Astrocyte (in vitro differentiated cells and primary cell): ENCODE data around the gene TMPRSS6. TPM values are rescaled to one million over a fixed set of nuclear protein-coding genes. Genes with fewer than 3 reads are reported as not detected.

Experiments
- DNase-seq: peaks from one replicate; pipeline ENCODE4 v3.0.0-alpha.2; 2010; ENCODE audit warnings: low read depth
- FAIRE-seq: peaks from 2 replicates; lab custom pipeline; 2011; peaks lifted over from hg19 to GRCh38; lab: Jason Lieb, UNC
- H2AFZ ChIP-seq: 2 replicates; pipeline ENCODE4 v1.6.0; 2012; ENCODE audit warnings: low read depth, low read length, inconsistent platforms
- H3K27ac ChIP-seq: 2 replicates; pipeline ENCODE4 v1.5.1; 2011; ENCODE audit warnings: low read depth, low read length, inconsistent platforms
- H3K27me3 ChIP-seq: 2 replicates; pipeline ENCODE4 v1.6.0; 2011; ENCODE audit warnings: low read length, inconsistent platforms; ENCODE audit not compliant: insufficient read depth
- H3K36me3 ChIP-seq: 2 replicates; pipeline ENCODE4 v1.5.1; 2011; ENCODE audit warnings: low read length, inconsistent platforms; ENCODE audit not compliant: insufficient read depth
- H3K4me1 ChIP-seq: 2 replicates; pipeline ENCODE4 v1.5.1; 2011; ENCODE audit warnings: low read length, inconsistent platforms; ENCODE audit not compliant: insufficient read depth
- H3K4me2 ChIP-seq: 2 replicates; pipeline ENCODE4 v1.6.0; 2012; ENCODE audit warnings: low read length, inconsistent platforms
- H3K4me3 ChIP-seq: 2 replicates; pipeline ENCODE4 v1.5.1; 2011; ENCODE audit warnings: low read depth, mild to moderate bottlenecking, low read length, inconsistent platforms; ENCODE audit not compliant: insufficient read depth
- H3K79me2 ChIP-seq: 2 replicates; pipeline ENCODE4 v1.6.0; 2012; ENCODE audit warnings: mild to moderate bottlenecking, low read length, inconsistent platforms; ENCODE audit not compliant: insufficient read depth
- H3K9ac ChIP-seq: 2 replicates; pipeline ENCODE4 v1.6.0; 2012; ENCODE audit warnings: mild to moderate bottlenecking, low read length, inconsistent platforms
- H3K9me3 ChIP-seq: 2 replicates; pipeline ENCODE4 v1.5.1; 2012; ENCODE audit warnings: low read depth, mild to moderate bottlenecking, low read length, inconsistent platforms; ENCODE audit not compliant: insufficient read depth
- H4K20me1 ChIP-seq: 2 replicates; pipeline ENCODE4 v1.6.0; 2012; ENCODE audit warnings: low read length, inconsistent platforms; ENCODE audit not compliant: insufficient read depth
- H3K27ac Mint-ChIP-seq: one replicate; pipeline ENCODE4 v1.8.0; 2021; ENCODE audit warnings: mild to moderate bottlenecking, mixed read lengths; ENCODE audit not compliant: unreplicated experiment
- H3K27me3 Mint-ChIP-seq: one replicate; pipeline ENCODE4 v1.8.0; 2021; ENCODE audit warnings: low read depth, mixed read lengths; ENCODE audit not compliant: unreplicated experiment
- H3K36me3 Mint-ChIP-seq: one replicate; pipeline ENCODE4 v1.8.0; 2021; ENCODE audit warnings: low read depth, mixed read lengths; ENCODE audit not compliant: unreplicated experiment
- H3K4me1 Mint-ChIP-seq: one replicate; pipeline ENCODE4 v1.8.0; 2021; ENCODE audit warnings: low read depth, mixed read lengths; ENCODE audit not compliant: unreplicated experiment
- H3K4me3 Mint-ChIP-seq: one replicate; pipeline ENCODE4 v1.8.0; 2021; ENCODE audit warnings: mild to moderate bottlenecking, moderate library complexity, mixed read lengths; ENCODE audit not compliant: unreplicated experiment
- H3K9me3 Mint-ChIP-seq: one replicate; pipeline ENCODE4 v1.8.0; 2021; ENCODE audit warnings: mild to moderate bottlenecking, mixed read lengths; ENCODE audit not compliant: unreplicated experiment
- CTCF ChIP-seq: IDR thresholded peaks from 2 replicates; pipeline ENCODE4 v1.5.1; 2011; ENCODE audit warnings: low read depth, mild to moderate bottlenecking, inconsistent platforms, low read length, moderate library complexity; ENCODE audit not compliant: insufficient read depth
- EZH2 ChIP-seq: IDR thresholded peaks from 2 replicates; pipeline ENCODE4 v1.6.1; 2012; ENCODE audit warnings: mild to moderate bottlenecking, low read length, inconsistent platforms; ENCODE audit not compliant: insufficient read depth
- total RNA-seq: library from RNA; stranded (reverse); gene quantifications from 2 replicates; pipeline ENCODE4 v1.2.1, GENCODE V29; 2021

TMPRSS6 gene
- total RNA-seq, 1 donor from 2014 or later = not detected

- no peak for TF ChIP-seq CTCF
- TF ChIP-seq EZH2 = no peak
- H3K4me3 Mint-ChIP-seq = peak overlapping the region; percentile 82
- H2AFZ ChIP-seq = no peak overlapping the region
- H3K27ac ChIP-seq = no peak overlapping the region
- peaks cover 3% of the 10 kb centered on the region for H3K36me3 ChIP-seq
- no peak for DNase-seq
- no peak overlapping the region for H3K4me3 ChIP-seq
- H3K27me3 ChIP-seq = no peaks in the 10 kb centered on the region
- peaks cover 23% of the 10 kb centered on the region for H4K20me1 ChIP-seq
- peaks cover 9% of the 10 kb centered on the region for H3K36me3 Mint-ChIP-seq
- H3K4me1 ChIP-seq = peaks cover 5% of the 10 kb centered on the region
- H3K4me2 ChIP-seq = peak overlapping the region; percentile 98
- peaks cover 4% of the 10 kb centered on the region for H3K27me3 Mint-ChIP-seq
- H3K9ac ChIP-seq = no peak overlapping the region
- no peaks in the 10 kb centered on the region for H3K9me3 ChIP-seq
- H3K79me2 ChIP-seq = peaks cover 8% of the 10 kb centered on the region
- FAIRE-seq = no peak
- no peak overlapping the region for H3K27ac Mint-ChIP-seq
- no peaks in the 10 kb centered on the region for H3K9me3 Mint-ChIP-seq
- H3K4me1 Mint-ChIP-seq = peaks cover 4% of the 10 kb centered on the region
These were observed 58.6 kb downstream of the TMPRSS6 start for GRCh38 chr22:37050913-37051312.

- FAIRE-seq (no peak), DNase-seq (no peak)
- no peaks in the 10 kb centered on the region for H3K27me3 ChIP-seq
- Mint-ChIP-seq H3K27ac (no peak overlapping the region), H3K27me3 (no peaks in the 10 kb centered on the region), H3K4me1 (peaks cover 4% of the 10 kb centered on the region), H3K36me3 (peaks cover 2% of the 10 kb centered on the region), H3K9me3 (no peaks in the 10 kb centered on the region), H3K4me3 (no peak overlapping the region)
- no peak for TF ChIP-seq EZH2
- TF ChIP-seq CTCF = no peak
- H3K27ac ChIP-seq = no peak overlapping the region
- peaks cover 5% of the 10 kb centered on the region for H3K4me1 ChIP-seq
- H3K36me3 ChIP-seq = no peaks in the 10 kb centered on the region
- peaks cover 8% of the 10 kb centered on the region for H3K79me2 ChIP-seq
- H3K9me3 ChIP-seq = no peaks in the 10 kb centered on the region
- H3K4me2 ChIP-seq = no peak overlapping the region
- peaks cover 16% of the 10 kb centered on the region for H4K20me1 ChIP-seq
- no peak overlapping the region for H3K9ac ChIP-seq
- H2AFZ ChIP-seq = no peak overlapping the region
- no peak overlapping the region for H3K4me3 ChIP-seq
These were observed 60.3 kb downstream of the TMPRSS6 start for GRCh38 chr22:37049224-37049623.

GRCh38 chr22:37048133-37048532 lies 61.4 kb downstream of the TMPRSS6 start:
- DNase-seq = no peak
- peaks cover 8% of the 10 kb centered on the region for H3K79me2 ChIP-seq
- peaks cover 4% of the 10 kb centered on the region for H3K4me1 Mint-ChIP-seq
- peaks cover 5% of the 10 kb centered on the region for H3K27me3 Mint-ChIP-seq
- TF ChIP-seq CTCF = no peak
- no peak for TF ChIP-seq EZH2
- H3K27ac ChIP-seq = no peak overlapping the region
- no peak overlapping the region for H3K27ac Mint-ChIP-seq
- H3K9me3 Mint-ChIP-seq = no peaks in the 10 kb centered on the region
- H3K36me3 ChIP-seq = no peaks in the 10 kb centered on the region
- no peaks in the 10 kb centered on the region for H3K9me3 ChIP-seq
- H2AFZ ChIP-seq = no peak overlapping the region
- H3K27me3 ChIP-seq = no peaks in the 10 kb centered on the region
- peaks cover 11% of the 10 kb centered on the region for H4K20me1 ChIP-seq
- no peaks in the 10 kb centered on the region for H3K36me3 Mint-ChIP-seq
- no peak overlapping the region for H3K4me3 ChIP-seq
- H3K4me1 ChIP-seq = peaks cover 5% of the 10 kb centered on the region
- FAIRE-seq = no peak
- no peak overlapping the region for H3K9ac ChIP-seq
- H3K4me3 Mint-ChIP-seq = no peak overlapping the region
- no peak overlapping the region for H3K4me2 ChIP-seq
